ENCODE results near the gene SPATA13. TPM values are rescaled to one million over a fixed set of nuclear protein-coding genes. Genes with fewer than 3 reads are reported as not detected.
A peak's percentile ranks its signal among the peaks of the same experiment; 100 is the strongest.

SPATA13 gene
- total RNA-seq, 1 experiment from 2014 or later = 21.4 TPM

- TF ChIP-seq EZH2 (IDR thresholded peaks at IDR 0.05) (no peak), JUND (IDR thresholded peaks at IDR 0.05) (no peak; the same call in 1 of the 2 replicates), RAD21 (IDR thresholded peaks at IDR 0.05; ENCODE audit: low read depth) (no peak)
Observed at GRCh38 chr13:24127116-24127631, 33.3 kb upstream of the SPATA13 start (continued).

DNA sequence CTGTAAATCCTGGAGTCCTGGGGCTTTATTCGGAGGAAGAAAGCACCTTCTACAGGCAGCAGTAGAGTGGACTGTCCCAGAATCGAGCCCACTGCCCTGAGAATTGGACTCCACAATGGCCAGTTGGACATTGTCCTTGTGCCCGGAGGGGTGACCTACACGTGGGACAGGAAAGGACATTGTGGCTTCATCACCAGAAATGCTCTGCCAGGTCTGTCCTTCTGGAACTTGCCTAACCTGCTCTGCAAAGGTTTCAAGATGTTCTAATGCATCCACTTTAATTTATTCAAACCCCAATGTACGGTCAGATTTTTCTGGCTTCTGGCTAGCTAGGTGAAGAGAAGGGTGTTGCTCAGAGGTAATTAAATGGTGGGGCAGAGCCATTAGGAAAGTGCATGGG is 32.4 kb upstream of the SPATA13 start:
- ChIA-PET POLR2A (no interaction called here), RAD21 (ENCODE audit: low non-redundant PET in 1 of 2, low total read pairs in 2 of 2, uncharacterized antibody in 2 of 2, unreplicated experiment in 2 of 2) (no interaction called here), CTCF (no interaction called here)
- Histone ChIP-seq H3K9me3 (ENCODE audit: control insufficient read depth in 1 of 2, insufficient read depth in 1 of 2, low read depth in 1 of 2, low read length in 2 of 2) (peaks cover 0 to 6% of the 10 kb centered on the region in 2 experiments; a peak in 1 of 4 replicates), H4K20me1 (ENCODE audit: insufficient read depth) (no peaks in the 10 kb centered on the region), H3K4me3 (replicated peaks in 1 of 2; ENCODE audit: low read depth in 1 of 2, low read length in 2 of 2) (no peak overlapping the region), H2AFZ (ENCODE audit: low read depth, low read length, poor library complexity, severe bottlenecking) (no peak overlapping the region), H3K9me2 (ENCODE audit: insufficient read depth) (no peaks in the 10 kb centered on the region), H3K27ac (ENCODE audit: low read depth, low read length) (no peak overlapping the region), H3K36me3 (ENCODE audit: control insufficient read depth in 1 of 2, insufficient read depth in 2 of 2, low read length in 2 of 2) (no peaks in the 10 kb centered on the region), H3K9ac (ENCODE audit: low read length) (no peak overlapping the region), H3K4me2 (ENCODE audit: low read length) (peak overlapping the region; percentile 69; the same call in 1 of the 2 replicates), H3K4me1 (ENCODE audit: control insufficient read depth in 1 of 2, insufficient read depth in 2 of 2, low read length in 2 of 2) (peaks cover 9 to 22% of the 10 kb centered on the region in 2 experiments), H3K79me2 (ENCODE audit: insufficient read depth, low read length) (no peaks in the 10 kb centered on the region), H3K27me3 (ENCODE audit: insufficient read depth, low read length) (no peaks in the 10 kb centered on the region)
- ATAC-seq (no peak), DNase-seq (ENCODE audit: low read depth, low spot score) (no peak)
- intact Hi-C loops (cut with micrococcal nuclease) = no loop called here
- BruUV-seq (replicated peaks) = no TSS peak
- TF ChIP-seq TCF7L2 (IDR thresholded peaks at IDR 0.05; ENCODE audit: borderline replicate concordance, extremely low read depth, insufficient read depth, insufficient read length) (no peak), ZBTB33 (IDR thresholded peaks at IDR 0.05; ENCODE audit: extremely low read depth, insufficient replicate concordance, low read length) (no peak), EZH2 (IDR thresholded peaks at IDR 0.05) (no peak)

- H3K27ac ChIP-seq (ENCODE audit: low read depth, low read length) = no peak overlapping the region
- intact Hi-C loops (cut with micrococcal nuclease) = no loop called here
- H3K9me2 ChIP-seq (ENCODE audit: insufficient read depth) = no peaks in the 10 kb centered on the region
- H3K27me3 ChIP-seq (ENCODE audit: insufficient read depth, low read length) = no peaks in the 10 kb centered on the region
- H3K79me2 ChIP-seq (ENCODE audit: insufficient read depth, low read length) = no peaks in the 10 kb centered on the region
- H3K4me1 ChIP-seq (ENCODE audit: control insufficient read depth in 1 of 2, insufficient read depth in 2 of 2, low read length in 2 of 2) = peaks cover 9 to 22% of the 10 kb centered on the region in 2 experiments
- H3K36me3 ChIP-seq (ENCODE audit: control insufficient read depth in 1 of 2, insufficient read depth in 2 of 2, low read length in 2 of 2) = no peaks in the 10 kb centered on the region
- H4K20me1 ChIP-seq (ENCODE audit: insufficient read depth) = no peaks in the 10 kb centered on the region
- no peak for TF ChIP-seq ZBTB33 (IDR thresholded peaks at IDR 0.05; ENCODE audit: extremely low read depth, insufficient replicate concordance, low read length)
- peak; percentile 19; the same call in 1 of the 2 replicates for TF ChIP-seq REST (IDR thresholded peaks at IDR 0.05; ENCODE audit: low read depth)
- TF ChIP-seq CBX3 (IDR thresholded peaks at IDR 0.05; ENCODE audit: low read depth) = no peak
- no peak for TF ChIP-seq EZH2 (IDR thresholded peaks at IDR 0.05)
- ATAC-seq = no peak
- BruUV-seq (replicated peaks) = no TSS peak
- no peak overlapping the region for H3K4me3 ChIP-seq (replicated peaks in 1 of 2; ENCODE audit: low read depth in 1 of 2, low read length in 2 of 2)
- H3K9me3 ChIP-seq (ENCODE audit: control insufficient read depth in 1 of 2, insufficient read depth in 1 of 2, low read depth in 1 of 2, low read length in 2 of 2) = peaks cover 0 to 6% of the 10 kb centered on the region in 2 experiments; a peak in 1 of 4 replicates
- no peak for DNase-seq (ENCODE audit: low read depth, low spot score)
- CTCF ChIA-PET = no interaction called here
- POLR2A ChIA-PET = no interaction called here
- no peak overlapping the region for H2AFZ ChIP-seq (ENCODE audit: low read depth, low read length, poor library complexity, severe bottlenecking)
- RAD21 ChIA-PET (ENCODE audit: low non-redundant PET in 1 of 2, low total read pairs in 2 of 2, uncharacterized antibody in 2 of 2, unreplicated experiment in 2 of 2) = no interaction called here
- no peak overlapping the region for H3K4me2 ChIP-seq (ENCODE audit: low read length)
- H3K9ac ChIP-seq (ENCODE audit: low read length) = no peak overlapping the region
Observed at GRCh38 chr13:24128962-24129361, 31.6 kb upstream of the SPATA13 start.

All from HCT116 (cell line).